HCEC 1CT (cell line): Measurements from ENCODE around the gene PIF1.

Experiments
- DNase-seq: peaks from one replicate; pipeline ENCODE4 v3.0.0-alpha.2; 2017

Gene PIF1

DNA sequence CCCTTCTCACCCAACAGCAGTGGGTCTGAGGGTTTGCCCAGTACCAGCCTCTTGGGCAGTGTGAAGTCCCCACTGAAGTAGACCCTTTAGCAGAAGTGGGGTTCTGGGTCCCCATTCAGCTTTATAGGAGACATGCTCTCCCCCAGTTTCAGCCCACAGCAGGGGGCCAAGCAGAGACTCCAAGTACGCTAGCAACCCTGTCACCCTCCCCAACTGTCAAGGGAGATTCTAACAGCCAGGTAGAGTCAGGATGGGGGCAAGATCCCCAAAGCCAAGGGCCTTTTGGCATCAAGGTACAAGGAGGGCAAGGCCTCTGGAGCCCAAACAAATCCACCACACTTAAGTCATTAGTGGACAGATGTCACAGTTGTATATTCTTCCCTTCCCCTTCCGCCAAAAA is 51.8 kb downstream of the PIF1 start:
- DNase-seq: no peak

- no peak for DNase-seq
Observed at GRCh38 chr15:64772964-64773363, 52.5 kb downstream of the PIF1 start.

DNA sequence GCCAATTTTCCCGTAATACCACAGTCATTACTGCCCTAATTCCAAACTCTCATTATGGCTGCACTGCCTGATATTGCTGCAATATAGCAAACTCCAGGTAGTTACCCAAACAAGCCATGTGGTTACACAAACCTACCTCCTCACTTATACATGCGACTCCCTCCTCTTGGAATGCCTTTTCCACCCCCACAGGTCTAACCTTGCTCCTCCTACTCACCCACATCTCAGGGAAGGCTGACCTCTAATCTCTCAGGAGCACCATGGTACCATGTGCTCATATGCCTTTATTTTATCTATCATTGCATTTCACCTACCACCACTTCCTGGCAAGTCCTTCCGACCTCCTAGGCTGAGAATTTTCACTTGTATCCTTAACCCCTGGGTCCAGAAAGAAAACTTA is 53.0 kb downstream of the PIF1 start:
- DNase-seq: no peak

DNA sequence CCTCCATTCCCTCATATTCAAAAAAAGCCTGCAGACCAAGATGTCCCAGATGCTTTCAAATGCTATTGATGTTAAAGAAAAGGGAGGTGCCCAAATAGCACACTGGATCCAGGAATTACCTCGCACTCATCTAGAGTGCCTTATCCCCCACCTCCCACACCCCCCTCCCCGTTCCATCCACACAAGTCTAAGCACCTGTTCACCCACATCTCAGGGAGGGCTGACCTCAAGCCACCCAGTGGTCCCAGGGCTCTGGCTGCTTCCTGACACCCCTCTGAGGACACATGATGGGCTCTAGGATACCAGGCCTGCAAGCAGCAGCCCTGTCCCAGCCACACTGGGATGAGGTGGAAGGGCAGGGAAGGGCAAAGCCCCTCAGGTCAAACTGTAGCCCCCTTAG is 54.8 kb downstream of the PIF1 start:
- no peak for DNase-seq

DNA sequence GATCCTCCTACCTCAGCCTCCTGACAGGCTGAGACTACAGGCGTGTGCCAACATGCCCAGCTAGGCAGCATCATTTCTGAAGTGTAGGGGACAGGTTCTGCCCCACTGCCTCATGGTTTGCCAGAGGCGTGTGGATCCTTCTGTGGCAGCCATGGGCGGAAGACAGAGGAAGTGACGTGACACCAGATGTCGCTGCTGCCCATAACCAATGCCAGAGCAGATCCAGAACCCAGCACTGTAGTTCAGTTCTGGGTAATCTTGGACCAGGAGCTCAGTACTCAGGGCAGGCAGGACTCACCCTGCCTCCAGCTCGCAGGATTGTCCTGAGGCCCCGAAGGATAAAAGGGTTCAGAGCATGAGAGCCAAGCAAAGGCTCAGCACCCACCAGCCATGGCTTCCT is 58.2 kb downstream of the PIF1 start:
- DNase-seq: no peak

- DNase-seq: no peak
Observed at GRCh38 chr15:64766058-64766457, 59.4 kb downstream of the PIF1 start.
